GM12864 (cell line): ENCODE results near the gene FOXN1.
A peak's percentile ranks its signal among the peaks of the same experiment; 100 is the strongest.

ENCODE experiments used
- DNase-seq: peaks from one replicate; pipeline ENCODE4 v3.0.0-alpha.2; 2011; ENCODE audit warnings: low read depth
- H3K4me3 ChIP-seq: 2 replicates; pipeline ENCODE4 v1.5.1; 2011; ENCODE audit warnings: mild to moderate bottlenecking, low read depth, low read length, control low read depth
- TF ChIP-seq, protein P1 (sequence below): IDR thresholded peaks from 2 replicates; pipeline ENCODE4 v1.5.1; 2011; ENCODE audit warnings: low read depth, mild to moderate bottlenecking, moderate library complexity, low read length, control low read depth, inconsistent platforms; ENCODE audit errors: missing control alignments

Gene FOXN1

DNA sequence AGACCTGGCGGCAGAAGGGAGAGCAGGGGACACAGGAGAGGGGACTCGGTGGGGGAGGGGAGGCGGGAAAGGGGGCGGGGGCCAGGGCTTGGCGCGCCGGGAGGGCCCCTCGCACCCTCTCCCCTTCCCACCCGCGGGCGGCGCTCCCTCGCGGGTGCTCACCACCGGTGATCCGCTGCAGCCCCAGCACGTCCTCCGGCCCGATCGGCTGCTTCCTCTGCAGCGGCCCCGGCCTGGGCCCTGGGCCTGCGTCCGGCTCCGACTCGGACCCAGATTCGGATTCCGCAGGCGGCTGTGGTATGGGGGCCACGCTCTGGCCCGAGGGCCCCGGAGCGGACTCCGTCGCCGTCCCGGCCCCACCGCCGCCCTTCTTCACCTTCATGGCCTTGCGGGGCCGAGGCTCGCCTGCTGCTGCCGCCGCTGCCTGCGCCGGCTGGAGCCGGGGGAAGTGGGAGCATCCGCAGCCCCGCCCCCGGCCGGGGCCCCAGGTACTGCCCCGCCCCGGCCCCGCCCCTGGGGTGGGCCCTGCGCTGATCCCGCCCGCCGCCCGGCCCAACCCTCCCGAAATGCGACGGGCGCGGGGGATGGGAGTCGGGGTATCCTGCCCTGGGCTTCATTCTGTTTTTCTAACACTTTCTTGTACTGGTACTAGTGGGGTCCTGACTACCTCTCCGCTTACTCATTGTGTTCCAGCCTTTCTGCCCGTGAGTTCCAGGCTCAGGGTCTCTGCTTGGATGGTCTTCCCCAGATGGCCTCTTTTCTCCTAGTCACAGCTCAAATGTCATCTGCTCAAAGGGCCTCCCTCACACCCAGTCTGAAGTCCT, 46.2 kb downstream of the FOXN1 start, which contains the start of gene UNC119:
Gene UNC119 (minus strand): TSS at position 449 of the 824 bp plus-strand sequence. CDS start 67 bp downstream, at position 382.
- H3K4me3 ChIP-seq = peak within 1 kb of the TSS; percentile 82
- TF ChIP-seq, protein P1, sequence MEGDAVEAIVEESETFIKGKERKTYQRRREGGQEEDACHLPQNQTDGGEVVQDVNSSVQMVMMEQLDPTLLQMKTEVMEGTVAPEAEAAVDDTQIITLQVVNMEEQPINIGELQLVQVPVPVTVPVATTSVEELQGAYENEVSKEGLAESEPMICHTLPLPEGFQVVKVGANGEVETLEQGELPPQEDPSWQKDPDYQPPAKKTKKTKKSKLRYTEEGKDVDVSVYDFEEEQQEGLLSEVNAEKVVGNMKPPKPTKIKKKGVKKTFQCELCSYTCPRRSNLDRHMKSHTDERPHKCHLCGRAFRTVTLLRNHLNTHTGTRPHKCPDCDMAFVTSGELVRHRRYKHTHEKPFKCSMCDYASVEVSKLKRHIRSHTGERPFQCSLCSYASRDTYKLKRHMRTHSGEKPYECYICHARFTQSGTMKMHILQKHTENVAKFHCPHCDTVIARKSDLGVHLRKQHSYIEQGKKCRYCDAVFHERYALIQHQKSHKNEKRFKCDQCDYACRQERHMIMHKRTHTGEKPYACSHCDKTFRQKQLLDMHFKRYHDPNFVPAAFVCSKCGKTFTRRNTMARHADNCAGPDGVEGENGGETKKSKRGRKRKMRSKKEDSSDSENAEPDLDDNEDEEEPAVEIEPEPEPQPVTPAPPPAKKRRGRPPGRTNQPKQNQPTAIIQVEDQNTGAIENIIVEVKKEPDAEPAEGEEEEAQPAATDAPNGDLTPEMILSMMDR = no peak
- DNase-seq = no peak

DNA sequence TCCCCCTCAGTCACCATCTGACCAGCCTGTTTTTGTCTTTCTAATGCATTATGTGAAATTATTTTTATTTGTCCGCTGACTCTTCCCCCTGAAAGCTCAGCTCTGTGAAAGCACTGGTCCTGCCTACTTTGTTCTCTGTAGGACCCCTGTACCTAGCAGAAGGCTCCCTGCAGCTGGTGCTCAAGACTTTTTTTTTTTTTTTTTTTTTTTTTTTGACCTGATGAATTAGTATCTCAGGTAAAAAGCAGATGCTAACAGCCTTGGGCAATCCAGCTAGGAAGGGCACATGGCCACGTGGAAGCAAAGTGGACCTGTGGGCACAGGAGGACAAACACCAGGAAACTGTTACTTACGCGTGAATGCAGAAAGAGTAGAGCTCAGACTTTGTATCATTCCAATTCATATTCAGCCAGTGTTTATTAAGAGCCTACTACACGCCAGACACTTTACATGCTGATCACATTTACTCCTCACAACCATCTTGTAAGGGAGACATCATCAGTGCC, 46.9 kb downstream of the FOXN1 start:
- no peak for DNase-seq
- H3K4me3 ChIP-seq = no peak overlapping the region
- TF ChIP-seq, protein P1 = no peak

DNA sequence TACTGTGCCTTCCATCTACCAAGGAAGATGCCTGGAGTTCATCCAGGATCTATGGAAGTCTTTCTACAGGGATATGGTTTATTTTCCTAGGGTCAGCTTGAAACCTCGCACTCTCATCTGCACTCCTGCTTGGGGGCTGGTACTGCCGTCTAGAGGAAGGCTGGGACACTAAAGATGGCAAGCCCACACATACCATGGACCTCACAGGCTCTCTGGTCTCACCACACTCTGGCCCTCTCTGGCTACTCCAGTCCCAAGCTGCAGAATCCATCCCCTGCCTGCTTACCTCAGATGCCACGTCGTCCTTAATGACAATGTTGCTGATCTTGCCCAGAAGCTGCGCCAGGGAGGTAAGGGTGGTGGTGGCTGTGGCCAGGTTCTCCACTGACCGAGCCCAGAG, 48.4 kb downstream of the FOXN1 start:
- no peak overlapping the region for H3K4me3 ChIP-seq
- DNase-seq = no peak
- TF ChIP-seq, protein P1 = peak; percentile 52

DNA sequence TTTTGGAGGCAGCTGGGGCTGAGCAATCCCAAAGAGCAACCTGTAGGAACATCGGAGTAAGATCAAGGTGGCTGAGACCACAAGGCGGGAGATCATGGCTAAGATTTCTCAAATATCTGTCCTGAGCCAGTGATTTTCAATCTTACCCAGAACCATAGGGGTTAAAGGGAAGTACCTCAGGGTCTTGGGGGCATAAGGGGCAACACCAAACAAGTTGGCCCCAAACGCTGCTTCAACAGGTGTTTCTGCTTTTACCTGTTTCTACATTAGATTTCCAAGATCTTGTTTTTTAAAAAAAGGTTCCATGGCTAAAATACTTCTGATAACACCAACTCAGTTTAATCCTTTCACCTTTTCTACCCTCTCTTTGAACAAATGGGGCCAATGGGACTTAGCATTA, 48.9 kb downstream of the FOXN1 start:
- no peak for DNase-seq
- TF ChIP-seq, protein P1 = no peak
- no peak overlapping the region for H3K4me3 ChIP-seq

DNA sequence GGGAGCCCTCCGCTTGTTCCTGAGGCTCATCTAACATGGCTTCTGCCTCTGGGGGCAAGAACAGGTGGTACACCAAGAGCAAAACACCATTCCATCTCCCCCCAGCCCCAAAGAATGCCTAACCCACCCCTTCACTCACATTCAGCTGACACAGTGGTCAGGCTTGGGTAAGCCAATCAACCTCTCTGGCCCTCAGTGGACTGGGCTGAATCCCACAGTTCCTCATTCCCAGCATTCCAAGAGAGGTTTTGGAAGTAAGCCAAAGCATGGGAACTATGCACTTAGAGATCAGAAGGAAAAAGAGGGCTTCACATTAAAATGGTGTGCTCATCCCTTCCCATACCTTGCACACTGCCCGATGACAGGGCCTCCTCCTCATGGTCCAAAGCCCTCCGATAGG, 57.3 kb downstream of the FOXN1 start:
- H3K4me3 ChIP-seq = no peak overlapping the region
- TF ChIP-seq, protein P1 = no peak
- no peak for DNase-seq

DNA sequence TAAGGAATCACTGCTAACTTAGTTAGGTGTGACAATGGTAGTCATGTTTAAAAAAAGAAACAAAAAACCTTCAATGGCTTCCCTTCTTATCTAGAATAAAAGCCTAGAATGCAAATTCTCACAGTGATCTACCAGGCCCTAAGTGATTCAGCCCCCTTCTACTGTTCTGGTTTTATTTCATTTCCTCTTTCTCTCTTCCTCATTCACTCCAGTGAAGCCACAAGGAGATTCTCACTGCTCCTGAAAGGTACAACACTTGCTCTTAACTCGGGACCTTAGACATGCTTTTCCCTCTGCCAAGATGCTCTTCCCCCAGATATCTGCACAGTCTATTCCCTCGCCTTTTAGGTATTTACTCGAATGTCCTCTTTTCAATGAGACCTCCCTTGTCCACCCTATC, 61.5 kb downstream of the FOXN1 start:
- peak; percentile 63 for DNase-seq
- H3K4me3 ChIP-seq = no peak overlapping the region; the same call in 1 of the 2 replicates
- TF ChIP-seq, protein P1 = no peak

DNA sequence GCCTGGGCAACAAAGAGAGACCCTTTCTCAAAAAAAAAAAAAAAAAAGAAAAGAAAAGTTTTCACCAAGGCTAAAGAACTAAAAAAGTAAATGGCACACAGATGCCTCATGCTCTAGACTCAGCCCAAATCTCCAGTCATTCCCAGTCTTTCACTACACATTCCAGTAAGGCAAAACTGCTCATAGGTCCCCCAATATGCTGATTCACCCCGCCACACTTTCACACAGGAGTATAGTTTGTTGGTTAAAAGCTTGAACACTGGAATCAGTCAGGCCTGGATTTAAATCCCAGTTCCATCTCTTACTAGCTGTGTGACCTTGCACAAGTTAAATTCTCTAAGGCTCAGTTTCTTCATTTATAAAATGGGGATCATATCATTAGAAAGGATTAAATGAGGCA, 63.3 kb downstream of the FOXN1 start:
- DNase-seq = no peak
- TF ChIP-seq, protein P1 = no peak
- peak overlapping the region; percentile 96; the same call in 1 of the 2 replicates for H3K4me3 ChIP-seq
